ENCODE measurements around the gene BOLA2B.

DNA sequence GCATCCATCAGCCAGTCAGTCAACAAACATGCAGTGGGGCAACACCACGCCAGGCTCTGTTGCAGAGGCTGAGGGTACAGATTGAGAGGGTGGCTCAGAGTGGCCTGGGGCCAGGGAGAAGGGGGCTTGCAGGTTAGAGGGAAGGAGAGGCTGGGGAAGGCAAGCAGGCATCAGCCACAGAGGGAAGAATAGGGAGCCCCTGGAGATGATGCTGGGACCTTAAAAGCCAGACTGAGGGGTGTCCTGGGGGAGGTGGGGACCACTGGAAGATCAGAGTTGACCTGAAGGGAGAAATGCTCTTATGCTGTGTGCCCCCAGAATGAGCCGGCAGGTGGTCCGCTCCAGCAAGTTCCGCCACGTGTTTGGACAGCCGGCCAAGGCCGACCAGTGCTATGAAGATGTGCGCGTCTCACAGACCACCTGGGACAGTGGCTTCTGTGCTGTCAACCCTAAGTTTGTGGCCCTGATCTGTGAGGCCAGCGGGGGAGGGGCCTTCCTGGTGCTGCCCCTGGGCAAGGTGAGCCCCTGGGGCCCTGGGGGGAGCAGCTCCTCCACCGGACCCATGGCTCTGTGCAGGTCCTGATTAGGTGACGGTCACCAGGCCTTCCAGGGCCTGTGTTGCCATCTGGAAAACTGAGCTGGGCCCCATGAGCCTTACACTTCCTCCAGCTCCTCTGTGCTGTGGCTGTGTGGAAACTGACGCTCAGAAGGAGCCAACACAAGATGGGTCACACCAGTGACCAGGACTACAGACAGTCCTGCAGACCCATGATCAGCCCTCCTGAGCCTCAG is 8.4 kb downstream of the BOLA2B start:
- TF ChIP-seq, protein P1, sequence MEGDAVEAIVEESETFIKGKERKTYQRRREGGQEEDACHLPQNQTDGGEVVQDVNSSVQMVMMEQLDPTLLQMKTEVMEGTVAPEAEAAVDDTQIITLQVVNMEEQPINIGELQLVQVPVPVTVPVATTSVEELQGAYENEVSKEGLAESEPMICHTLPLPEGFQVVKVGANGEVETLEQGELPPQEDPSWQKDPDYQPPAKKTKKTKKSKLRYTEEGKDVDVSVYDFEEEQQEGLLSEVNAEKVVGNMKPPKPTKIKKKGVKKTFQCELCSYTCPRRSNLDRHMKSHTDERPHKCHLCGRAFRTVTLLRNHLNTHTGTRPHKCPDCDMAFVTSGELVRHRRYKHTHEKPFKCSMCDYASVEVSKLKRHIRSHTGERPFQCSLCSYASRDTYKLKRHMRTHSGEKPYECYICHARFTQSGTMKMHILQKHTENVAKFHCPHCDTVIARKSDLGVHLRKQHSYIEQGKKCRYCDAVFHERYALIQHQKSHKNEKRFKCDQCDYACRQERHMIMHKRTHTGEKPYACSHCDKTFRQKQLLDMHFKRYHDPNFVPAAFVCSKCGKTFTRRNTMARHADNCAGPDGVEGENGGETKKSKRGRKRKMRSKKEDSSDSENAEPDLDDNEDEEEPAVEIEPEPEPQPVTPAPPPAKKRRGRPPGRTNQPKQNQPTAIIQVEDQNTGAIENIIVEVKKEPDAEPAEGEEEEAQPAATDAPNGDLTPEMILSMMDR (IDR thresholded peaks at IDR 0.05; ENCODE audit: low read depth, low read length, poor library complexity, severe bottlenecking): no peak
- TF ChIP-seq EZH2phosphoT487 (IDR thresholded peaks at IDR 0.05; ENCODE audit: borderline replicate concordance, low read length): no peak

Data from DOHH2 (cell line).